NCI-H446 (cell line): ENCODE data around the gene C1QL2.

Source experiments
- DNase-seq, 2 experiments: peaks; one replicate each; lab custom pipeline; 2025; lab: John Stamatoyannopoulos, UW

Gene C1QL2

DNA sequence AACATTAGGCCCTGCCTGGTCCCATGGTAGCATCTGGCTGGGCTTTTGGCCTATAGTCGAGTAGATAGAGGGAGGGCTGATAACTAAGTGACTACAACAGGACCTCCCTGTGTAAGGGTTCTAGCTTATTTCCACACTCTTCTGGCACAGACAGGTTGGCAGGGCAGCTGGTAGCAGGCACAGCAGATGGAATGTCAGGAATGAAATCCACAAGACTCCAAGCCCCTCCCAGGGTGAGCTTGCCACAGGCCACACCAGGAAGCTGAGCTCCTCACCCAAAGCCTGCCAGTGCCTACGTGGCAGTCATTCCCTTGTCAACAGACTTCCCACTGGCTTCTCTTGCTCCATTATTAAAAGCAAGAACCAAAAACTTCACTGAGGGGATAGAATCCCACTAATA, 20.7 kb upstream of the C1QL2 start:
- DNase-seq, result peak in 1 of 2 experiments; percentile 30

DNA sequence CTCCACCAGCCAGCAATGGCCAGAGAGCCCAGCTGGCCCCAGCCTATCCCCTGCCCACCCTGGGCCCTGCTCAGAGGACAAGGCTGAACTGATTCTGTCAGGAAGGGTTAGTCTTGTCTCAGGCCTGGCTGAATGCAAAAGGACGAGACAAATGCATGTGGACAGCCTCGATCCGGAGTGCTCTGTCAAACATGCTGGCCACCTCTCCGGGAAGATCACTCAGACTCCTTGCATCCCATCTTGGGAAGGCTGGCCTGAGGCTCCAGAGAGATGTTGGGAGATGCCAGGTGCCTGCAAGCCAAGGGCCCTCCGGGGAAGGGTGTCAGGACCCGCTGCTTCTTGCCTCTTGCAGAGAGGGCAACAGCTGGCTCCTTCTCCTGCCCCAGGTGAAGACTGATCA, 20.2 kb upstream of the C1QL2 start:
- no peak for DNase-seq

DNA sequence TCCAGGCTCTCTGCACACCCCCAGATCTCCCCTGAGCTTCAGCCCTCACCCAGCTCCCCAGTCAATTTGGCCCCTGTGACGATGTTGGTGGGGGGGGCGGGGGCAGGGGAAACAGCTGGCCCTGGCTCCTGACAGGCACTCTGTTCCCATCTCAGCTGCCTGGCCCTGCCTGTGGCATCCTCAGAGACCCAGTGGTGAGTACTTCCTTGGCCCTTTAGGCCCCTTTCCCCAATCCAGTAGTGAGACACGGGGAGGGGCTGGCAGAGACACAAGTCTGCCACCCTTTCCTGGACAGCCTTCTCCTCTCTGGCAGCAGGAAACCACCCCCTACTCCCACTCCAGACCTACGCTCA, 19.3 kb upstream of the C1QL2 start:
- DNase-seq, result no peak

DNA sequence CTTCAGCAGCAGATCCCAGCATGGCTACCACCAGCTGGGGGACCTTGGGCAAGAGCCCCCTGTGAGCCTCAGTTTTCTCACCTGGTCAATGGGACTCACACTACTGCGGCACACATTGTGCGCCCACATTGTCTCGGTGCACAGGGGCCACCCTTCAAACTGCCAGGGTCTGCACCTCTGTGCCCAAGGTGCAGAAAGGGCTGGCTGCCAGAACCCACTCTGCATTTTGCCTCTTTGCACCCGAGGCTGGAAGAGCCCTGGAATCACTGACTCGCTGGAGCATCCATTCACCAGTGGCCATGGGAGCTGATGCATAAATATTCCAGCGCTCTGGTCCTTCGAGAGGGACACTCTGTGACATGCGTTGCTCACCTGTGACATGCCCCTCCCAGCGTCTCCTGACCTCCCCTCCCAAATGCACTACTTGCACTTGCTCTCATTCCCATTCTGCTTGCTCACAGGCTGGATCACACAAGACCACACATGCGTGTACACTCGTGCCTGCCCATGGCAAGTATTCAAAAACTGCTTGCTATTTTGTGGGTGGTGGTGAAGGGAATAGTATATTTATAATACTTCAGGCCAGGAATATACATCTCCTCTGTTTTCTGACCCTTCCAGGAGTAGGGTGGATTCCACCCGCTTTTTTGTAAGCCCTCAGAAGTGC, 18.8 kb upstream of the C1QL2 start:
- no peak for DNase-seq

DNA sequence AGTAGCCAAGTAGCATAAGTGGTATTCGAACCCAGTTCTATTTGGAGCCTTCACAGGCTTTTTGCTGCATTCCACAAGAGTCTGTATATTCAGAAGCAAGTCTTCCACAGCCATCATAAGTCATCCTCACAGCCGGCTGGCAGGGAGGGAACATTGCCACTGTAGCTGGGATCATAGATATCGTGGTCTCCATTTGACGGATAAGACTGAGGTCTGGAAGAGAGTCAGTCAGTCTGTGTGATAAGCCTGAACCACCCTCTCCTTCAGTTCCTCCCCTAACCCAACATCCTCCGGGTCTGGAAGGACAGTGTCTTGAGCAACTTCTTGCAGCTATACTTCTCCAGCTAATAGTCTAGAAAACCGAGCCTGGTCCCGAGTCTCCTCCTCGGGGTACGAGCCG, 17.0 kb upstream of the C1QL2 start:
- no peak for DNase-seq

DNA sequence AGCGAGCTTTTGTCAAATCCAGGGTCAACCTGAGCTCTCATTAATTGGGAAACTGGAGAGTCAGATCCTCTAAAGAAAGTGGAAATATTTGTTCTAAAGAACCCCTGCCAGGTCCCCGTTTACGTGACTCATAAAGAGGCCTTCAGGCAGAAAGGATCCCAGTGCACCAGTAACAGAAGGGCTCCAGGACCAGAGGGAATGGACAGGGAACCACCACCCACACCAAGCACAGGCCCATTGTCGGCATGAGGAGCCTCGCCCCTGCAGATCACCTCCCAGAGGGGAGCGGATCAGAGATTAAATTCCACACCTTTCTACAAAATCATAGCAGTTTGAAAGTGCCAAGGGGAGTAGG, 16.4 kb upstream of the C1QL2 start:
- no peak for DNase-seq

DNA sequence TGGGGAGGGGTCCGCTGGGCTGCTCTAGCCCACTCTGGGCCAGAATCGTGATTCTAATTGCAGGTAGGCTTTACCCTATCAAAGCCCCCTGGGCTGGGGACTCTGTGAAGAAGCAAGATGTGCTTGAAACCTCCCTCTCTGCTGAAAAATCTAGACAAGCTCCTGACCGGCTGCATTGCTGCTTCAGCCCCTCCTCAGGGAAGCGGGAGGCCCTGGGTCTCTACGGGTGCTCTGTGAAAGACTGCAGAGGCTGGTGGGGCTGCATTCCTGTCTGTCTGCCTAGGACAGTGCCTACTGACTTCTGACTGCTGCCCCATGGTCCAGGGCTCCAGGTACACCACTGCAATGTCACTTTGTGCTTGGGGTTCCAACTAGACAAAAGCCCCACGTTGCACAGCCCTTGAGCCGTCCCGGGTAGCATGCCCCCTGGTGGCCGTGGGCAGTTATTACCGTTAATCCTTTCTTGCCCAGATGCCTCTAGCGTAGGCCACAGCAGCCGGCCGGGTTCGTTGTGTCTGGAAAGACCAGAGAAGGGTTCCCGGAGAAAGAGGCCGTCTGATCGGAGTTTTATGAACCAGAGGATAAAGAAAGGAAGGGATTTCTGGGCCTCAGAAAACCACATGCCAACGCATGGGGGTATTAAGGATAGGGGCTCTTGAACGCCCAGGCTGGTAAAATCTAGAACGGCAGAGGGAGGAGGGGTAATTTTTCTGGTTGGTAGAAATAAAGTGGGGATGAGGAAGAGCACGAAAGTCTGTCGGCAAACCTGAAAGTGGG, 15.9 kb upstream of the C1QL2 start:
- peak in 1 of 2 experiments; percentile 64 for DNase-seq

DNA sequence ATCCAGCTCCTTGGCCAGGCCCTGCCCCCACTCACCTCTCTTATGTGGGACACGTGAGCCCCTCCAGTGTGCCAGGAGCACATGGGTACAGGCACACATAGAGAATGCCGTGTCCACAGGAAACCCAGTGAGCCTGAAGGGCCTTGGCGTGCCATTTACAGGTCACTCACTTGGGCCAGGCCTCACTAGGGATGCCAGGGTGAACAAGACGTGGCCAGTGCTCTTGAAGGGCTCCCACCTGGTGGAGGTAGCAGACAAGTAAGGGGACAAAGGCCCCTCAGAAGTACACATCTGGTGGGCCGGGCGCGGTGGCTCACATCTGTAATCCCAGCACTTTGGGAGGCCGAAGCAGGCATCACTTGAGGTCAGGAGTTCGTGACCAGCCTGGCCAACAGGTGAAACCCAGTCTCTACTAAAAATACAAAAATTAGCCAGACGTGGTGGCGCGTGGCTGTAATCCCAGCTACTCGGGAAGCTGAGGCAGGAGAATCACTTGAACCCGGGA, 15.1 kb upstream of the C1QL2 start:
- DNase-seq, result no peak

DNA sequence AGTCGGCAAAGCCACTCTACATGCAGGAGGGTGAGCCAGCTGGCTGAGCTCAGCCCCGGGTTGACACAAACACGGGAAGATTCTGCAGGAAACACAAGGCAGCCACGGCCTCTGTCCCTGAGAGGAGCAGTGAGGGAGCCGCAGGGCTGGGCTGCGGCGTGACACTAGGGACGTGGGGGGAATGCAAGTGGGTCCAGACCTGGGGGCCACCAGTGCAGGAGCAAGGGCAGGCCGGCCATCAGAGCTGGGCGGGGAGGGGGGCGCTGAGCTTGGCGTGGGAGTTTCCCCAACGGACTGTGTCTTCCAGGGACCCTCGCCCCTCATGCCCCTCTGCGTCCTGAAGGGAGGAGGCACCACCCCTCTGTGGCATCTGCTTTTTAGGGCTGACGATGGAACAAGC, 12.0 kb upstream of the C1QL2 start:
- DNase-seq, result no peak

DNA sequence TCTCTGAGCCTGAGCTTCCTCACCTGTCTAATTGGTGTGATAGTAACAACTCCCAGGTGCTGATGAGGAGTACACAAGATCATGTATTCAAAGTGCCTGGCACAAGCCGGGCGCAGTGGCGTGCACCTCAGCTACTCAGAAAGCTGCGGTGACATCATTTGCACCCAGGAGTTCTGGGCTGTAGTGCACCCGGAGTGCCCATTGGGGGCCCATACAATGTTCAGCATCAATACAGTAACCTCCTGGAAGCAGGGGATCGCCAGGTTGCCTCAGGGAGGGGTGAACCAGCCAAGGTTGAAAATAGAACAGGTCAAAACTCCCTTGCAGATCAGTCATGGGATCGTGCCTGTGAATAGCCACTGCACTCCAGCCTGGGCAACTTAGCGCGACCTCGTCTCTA, 11.2 kb upstream of the C1QL2 start:
- no peak for DNase-seq

DNA sequence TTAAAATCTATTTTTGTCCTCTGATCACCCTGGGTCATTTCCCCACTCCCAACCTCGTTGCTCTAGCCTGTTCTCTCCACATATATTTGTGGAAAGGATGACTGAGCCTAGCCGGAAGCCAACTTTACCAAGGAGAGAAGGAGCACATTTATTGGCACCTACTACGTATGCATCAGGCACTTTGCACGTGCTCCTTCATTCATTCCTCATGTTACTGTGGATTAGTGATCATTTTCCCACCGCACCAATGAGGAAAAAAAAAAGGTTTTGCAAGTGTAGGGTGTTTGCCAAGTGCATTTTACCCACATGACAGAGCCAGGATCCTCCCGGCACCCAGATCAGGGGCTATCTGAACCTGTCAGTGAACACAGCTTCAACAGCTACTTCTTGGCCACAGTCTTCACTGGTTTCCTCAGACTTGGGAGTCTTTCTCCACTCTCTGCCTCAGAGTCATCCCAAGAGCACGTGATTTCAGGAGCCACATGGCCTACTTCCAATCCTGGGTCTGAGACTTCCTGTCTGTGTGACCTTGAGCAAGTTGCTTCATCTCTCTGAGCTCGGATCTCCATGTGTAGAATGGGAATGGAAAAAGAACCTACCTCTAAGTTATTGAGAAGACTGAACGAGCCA, 1.9 kb upstream of the C1QL2 start:
- DNase-seq, result no peak

DNA sequence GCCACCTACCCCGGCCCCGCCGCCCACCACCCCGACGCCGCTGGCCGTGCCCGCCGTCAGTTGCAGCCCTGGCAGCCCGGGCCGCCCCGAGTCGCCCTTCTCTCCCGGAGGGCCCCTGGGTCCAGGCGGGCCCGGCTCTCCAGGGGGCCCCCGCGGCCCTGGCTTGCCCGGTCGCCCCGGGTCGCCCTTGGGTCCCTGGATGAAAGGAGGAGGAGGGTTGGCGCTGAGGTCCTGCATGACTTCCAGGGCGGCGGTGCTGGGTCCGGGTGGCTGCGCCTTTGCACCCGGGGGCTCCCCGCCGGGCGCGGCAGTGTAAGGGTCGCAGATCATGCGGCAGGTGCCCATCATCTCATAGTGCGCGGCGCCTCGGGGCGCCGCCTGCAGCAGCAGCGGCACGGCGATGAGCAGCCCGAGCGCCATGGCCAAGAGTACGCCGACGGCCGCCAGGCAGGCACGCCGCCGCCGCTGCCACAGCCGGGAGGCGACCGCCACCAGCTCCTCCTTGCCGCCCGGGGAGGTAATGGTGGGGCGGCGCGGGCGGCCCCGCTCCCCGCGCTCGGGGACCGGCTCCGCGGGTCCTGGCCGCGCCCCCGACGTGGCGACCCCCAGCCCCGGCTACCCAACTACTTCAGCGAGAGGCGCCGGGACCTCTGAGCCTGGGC, 570 bp downstream of the C1QL2 start:
- no peak for DNase-seq

DNA sequence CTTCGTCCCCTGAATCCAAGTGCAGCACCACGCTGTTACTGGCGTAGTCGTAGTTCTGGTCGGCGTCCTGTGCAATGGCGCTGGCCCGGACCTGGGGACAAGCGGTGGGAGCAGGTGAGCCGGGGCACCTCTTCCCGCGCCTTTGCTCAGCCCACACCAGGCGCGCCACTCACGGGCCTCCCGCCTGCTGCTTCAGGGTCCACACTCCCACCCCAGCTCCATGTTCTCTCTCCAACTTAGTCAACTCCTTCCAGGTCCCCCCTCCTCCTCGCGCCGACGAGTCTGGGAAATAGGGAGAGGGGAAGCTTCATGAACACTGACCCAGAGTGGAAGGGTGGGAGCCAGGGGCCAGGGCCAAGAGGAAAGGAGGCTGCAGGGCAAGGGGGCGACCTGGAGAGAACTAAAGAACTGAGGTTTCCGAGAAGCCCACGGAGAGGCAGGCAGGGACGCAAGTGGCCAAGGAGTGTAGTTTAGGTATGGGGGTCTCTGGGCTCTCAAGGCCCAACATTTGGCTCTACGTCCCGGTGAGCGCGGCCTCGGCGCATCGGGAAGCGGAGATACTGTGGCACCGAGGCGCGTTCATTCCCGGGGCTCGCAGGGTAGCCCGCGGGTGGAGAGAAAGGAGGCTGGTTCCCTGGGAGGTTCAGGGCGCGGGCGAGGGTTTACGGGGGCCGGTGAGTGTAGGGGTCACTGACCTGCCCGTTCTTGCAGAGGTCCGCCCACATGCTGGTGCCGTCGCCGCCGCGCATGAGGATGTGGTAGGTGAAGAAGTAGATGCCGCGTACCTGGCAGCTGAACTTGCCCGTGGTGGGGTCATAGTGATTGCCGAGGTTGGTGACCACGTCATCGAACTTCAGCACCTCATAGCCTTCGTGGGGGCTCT, 1.4 kb downstream of the C1QL2 start:
- DNase-seq, result no peak

DNA sequence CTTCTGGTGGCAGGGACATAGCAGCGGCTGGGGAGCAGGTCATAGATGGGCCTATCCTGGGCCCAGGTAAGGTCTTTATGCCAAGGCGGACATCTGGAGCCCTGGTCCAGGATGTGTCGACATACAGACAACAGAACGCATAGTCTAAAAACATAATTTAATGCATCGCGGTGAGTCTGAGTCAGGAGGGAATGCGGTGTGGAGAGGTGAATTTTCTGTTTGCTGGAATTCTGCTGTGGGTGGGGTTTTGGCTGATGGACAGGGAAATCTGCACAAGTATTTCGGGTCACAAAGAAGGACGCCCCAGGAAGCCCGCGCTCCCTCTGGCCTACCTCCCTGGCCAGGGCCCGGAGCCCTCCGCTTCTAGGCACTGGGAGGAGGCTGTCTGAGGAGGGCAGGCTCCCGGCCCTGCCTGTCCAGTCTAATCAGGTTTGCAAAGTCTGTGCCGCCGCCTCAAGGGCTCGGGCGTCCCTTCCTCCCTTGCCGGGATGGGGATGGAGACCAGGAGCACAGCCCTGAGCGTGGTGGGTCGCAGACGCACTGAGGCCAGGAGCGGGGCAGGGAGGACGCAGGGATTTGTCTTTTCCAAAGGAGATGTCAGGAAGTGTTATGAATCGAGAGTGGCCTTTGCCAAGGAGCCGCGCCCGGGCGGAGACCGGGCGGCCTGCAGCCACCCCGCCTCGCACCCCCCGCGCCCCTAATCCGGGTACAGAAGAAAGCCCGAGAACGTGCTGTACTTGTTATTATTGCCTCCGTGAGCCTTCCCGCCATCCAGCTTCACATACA, 2.3 kb downstream of the C1QL2 start:
- DNase-seq, result no peak

DNA sequence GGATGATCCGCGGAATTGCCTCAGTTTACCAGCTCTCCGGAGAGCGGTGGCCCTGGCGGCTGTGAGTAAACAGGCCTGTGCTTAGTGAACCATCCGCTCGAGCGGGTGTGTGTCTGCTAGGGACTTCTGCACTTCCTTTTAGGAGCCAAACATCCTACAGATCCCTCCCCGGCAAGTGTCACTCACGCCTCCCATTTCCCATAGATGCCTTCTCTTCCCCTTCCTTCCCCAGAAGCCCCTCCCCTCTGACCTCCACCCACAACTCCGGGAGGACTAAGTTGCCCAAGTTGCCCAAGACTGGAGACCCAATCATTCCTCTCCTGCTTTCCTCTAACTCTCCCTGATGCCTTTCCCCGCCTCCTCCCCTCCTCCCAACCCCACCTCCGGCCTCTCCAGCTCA, 2.9 kb downstream of the C1QL2 start:
- DNase-seq, result no peak

DNA sequence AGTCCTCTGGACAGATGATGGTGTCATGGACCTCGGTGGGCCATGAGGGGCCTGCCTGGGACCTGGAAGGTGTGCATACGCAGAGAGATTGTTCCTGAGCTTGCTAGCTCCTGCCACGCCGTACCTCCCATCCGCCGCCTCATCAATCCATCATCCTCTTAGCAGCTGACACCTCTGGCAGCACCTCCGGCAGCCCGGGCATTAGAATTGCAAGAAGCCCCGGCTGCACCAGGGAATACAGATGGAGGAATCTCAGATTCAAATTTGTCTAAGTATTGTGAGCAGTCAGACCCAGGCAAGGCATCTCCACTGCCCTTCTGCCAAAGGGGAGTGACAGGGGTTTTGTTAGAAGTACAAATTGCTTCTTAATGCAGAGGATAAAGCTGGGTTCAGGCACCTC, 4.5 kb downstream of the C1QL2 start:
- no peak for DNase-seq

DNA sequence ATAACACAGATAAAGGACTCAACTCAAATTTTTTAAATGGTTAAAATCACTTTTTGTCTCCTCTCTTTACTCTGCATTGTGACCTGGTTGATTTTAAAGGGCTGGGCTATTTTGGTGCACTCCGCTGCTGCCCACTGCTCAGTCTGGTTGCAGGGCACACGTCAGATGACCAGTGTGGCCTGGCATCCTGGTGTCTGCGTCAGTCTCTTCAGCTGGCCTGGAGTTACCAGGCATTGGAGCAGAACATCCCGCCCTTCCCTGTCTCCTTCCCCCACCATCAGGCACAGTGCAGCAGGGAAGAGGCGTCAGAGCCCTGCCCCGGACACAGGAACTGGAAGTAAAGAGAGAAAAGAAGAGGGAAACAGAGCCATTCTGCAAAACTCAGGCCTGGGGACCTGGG, 8.9 kb downstream of the C1QL2 start:
- no peak for DNase-seq

DNA sequence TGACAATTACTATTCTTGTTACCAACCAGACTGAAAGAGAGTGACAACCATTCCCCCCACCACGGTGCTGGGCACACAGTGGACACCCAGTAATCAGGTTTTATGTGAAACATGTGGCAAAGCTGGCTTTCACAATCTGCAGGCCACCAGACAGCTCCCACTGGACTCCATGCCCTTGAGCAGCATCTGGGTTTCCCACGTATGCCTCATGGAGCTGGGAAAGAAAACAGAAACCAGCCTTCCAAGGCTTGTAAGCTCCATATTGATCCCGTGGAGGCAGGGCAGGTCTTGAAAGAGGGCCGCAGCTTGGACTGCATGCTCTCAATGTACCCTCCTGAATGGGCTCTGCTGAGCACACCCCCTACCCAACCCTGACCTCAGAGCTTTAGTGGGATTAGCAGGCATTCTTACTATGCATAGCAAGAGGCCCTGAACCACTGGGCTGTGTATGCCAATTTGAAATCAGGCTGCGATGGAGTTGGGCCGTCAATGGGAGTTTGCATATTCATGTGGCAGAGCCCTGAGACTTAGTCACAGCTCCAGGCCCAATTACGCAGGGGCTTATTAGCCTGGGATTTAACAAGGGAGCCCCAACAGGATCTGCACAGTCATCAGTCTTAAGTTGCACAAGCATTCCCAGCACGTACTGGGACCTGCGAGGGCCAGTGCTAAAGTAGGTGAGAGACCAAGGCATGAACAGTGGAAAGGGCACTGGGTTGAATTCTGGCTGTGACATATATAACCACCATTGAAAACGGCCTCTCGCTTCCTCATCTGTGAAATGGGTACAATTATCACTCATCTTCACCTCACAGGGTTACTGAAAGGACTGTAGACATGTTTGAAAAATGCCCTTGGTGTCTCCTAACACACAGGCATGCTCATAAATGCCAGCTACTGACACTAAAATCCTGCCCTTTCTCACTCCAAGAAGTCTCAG, 10.5 kb downstream of the C1QL2 start:
- DNase-seq, result no peak

DNA sequence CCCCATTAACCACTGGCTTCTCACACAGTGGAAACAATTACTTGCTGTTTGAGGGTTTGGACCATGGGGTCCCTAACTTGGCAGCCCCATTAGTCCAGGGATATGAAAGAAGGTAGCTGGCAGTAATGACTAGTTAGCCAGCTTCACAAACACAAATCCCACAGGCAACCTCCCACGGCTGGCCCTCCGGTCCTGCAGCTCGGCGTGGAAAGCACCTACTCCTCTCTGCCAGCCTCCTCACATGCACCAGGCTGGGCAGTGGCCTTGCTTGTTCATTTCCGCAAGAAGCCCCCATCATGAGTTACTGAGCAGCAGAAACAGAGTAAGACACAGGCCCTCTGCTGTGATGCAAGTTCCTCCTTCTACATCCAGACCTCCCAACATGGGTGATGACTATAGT, 13.7 kb downstream of the C1QL2 start:
- DNase-seq, result no peak

DNA sequence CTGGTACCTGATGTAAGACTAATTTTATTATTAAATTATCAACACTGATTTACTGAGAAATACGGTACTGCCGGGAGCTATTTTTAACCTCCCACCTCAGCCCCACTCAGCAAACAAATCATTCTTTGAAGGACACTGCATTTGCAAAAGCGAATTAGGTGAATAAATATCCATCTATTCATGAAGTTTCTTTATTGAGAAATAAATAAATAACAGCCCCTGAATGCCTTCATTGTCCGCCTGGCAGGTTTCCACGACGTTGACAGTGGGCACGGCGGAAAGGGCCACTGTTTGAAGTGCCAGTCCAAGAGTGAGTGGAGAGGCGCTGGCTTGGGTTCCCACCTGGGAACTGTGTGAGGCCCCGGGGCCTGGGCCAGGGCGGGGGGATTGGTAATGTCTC, 15.7 kb downstream of the C1QL2 start:
- no peak for DNase-seq
